HFFc6 (cell line): ENCODE data around the gene CREBRF. TPM values are rescaled to one million over a fixed set of nuclear protein-coding genes. Genes with fewer than 3 reads are reported as not detected.
"Not testable (repeated sequence)": the region's sequence is repeated elsewhere in the genome, so short reads cannot be mapped to it uniquely, and the experiment has no call there.

Experiments
- DNase-seq: peaks from one replicate; pipeline ENCODE4 v3.0.0-alpha.2; 2018
- H3K27ac Mint-ChIP-seq: 2 replicates; pipeline ENCODE4 v1.8.0; 2020; ENCODE audit warnings: mild to moderate bottlenecking, mixed read lengths
- H3K27me3 Mint-ChIP-seq: 2 replicates; pipeline ENCODE4 v1.8.0; 2021; ENCODE audit warnings: mild to moderate bottlenecking, moderate library complexity, mixed read lengths; ENCODE audit not compliant: insufficient read depth
- H3K36me3 Mint-ChIP-seq: 2 replicates; pipeline ENCODE4 v1.8.0; 2021; ENCODE audit warnings: low read depth, mixed read lengths
- H3K4me1 Mint-ChIP-seq: 2 replicates; pipeline ENCODE4 v1.8.0; 2020; ENCODE audit warnings: low read depth, mixed read lengths
- H3K4me3 Mint-ChIP-seq: 2 replicates; pipeline ENCODE4 v1.8.0; 2020; ENCODE audit warnings: mild to moderate bottlenecking, moderate library complexity, mixed read lengths
- H3K9me3 Mint-ChIP-seq: 2 replicates; pipeline ENCODE4 v1.8.0; 2020; ENCODE audit warnings: mild to moderate bottlenecking, mixed read lengths
- total RNA-seq, 6 experiments: library from RNA; stranded (reverse); fragmentation: NEBNext Ultra II Directional; extraction: Animal tissue kit (Norgen Biotek cat#: 25700); gene quantifications; 2 replicates in 1 of 6; 3 replicates in 5 of 6; pipeline ENCODE4 v1.2.3, GENCODE V29; 2021
- TF ChIP-seq, protein P1 (sequence below): fragments of 200-600 bp; sonication (generic); IDR thresholded peaks from 2 replicates; pipeline ENCODE4 v1.5.0; 2021; ENCODE audit warnings: antibody characterized with exemption, mild to moderate bottlenecking

Gene CREBRF
- total RNA-seq, 6 experiments from 2014 or later, result 8.7 to 15.3 (median 10.7) TPM

DNA sequence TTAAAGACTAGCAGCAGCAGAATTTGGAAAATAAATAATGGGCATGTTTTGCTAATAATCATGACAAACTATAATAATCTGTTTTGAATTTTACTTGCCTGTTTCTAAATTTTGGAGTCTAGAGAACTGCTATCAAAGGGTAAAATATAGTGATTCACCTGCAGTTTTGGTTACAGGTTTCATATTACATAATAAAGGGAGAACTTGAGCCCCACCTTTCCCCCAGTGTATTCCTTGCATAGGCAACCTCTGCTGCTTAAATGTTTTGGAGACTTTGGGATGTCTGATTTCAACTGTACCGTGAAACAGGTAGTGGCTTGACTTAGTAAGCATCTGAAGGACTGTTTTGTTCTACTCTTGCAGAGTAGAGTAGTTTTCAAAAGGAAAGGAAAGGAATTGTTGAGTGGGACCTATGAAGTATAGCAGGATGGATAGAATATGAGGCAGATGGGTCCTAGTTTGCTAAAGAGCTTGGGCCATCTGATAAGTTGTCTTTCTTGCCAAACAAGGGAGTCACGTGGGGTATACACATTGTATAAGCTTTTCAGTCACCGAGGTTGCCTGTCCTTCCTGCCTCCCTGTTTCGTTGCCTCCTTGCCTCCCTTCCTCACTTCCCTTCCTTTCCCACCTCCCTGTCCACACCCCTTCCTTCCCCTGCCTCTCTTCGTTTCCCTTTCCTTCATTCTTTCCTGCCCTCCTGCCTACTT, 19.1 kb downstream of the CREBRF start:
- Mint-ChIP-seq H3K4me1 (peaks cover 6% of the 10 kb centered on the region), H3K27ac (no peak overlapping the region), H3K36me3 (no peaks in the 10 kb centered on the region), H3K4me3 (no peak overlapping the region), H3K9me3 (no peaks in the 10 kb centered on the region), H3K27me3 (no peaks in the 10 kb centered on the region)
- no peak for DNase-seq
- TF ChIP-seq, protein P1, sequence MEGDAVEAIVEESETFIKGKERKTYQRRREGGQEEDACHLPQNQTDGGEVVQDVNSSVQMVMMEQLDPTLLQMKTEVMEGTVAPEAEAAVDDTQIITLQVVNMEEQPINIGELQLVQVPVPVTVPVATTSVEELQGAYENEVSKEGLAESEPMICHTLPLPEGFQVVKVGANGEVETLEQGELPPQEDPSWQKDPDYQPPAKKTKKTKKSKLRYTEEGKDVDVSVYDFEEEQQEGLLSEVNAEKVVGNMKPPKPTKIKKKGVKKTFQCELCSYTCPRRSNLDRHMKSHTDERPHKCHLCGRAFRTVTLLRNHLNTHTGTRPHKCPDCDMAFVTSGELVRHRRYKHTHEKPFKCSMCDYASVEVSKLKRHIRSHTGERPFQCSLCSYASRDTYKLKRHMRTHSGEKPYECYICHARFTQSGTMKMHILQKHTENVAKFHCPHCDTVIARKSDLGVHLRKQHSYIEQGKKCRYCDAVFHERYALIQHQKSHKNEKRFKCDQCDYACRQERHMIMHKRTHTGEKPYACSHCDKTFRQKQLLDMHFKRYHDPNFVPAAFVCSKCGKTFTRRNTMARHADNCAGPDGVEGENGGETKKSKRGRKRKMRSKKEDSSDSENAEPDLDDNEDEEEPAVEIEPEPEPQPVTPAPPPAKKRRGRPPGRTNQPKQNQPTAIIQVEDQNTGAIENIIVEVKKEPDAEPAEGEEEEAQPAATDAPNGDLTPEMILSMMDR, result no peak

DNA sequence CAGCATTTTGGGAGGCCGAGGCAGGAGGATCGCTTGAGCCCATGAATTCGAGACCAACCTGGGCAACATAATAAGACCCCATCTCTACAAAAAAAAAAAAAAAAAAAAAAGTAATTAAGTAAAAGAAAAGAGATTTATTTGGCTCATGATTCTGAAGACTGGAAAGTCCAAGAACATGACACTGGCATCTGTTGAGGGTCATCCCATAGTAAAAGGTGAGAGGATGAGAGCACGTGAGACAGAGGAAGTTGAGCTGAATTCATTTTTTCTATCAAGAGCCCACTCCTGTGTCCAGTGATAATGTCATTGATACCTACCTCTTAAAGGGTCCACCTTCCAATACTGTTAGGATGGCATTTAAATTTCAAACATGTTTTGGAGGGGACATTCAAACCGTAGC, 19.8 kb downstream of the CREBRF start:
- Mint-ChIP-seq H3K27me3 (no peaks in the 10 kb centered on the region), H3K4me3 (no peak overlapping the region), H3K4me1 (peaks cover 6% of the 10 kb centered on the region), H3K27ac (no peak overlapping the region), H3K9me3 (no peaks in the 10 kb centered on the region), H3K36me3 (peaks cover 5% of the 10 kb centered on the region; the same call in 1 of the 2 replicates)
- DNase-seq, result no peak
- TF ChIP-seq, protein P1, result no peak

DNA sequence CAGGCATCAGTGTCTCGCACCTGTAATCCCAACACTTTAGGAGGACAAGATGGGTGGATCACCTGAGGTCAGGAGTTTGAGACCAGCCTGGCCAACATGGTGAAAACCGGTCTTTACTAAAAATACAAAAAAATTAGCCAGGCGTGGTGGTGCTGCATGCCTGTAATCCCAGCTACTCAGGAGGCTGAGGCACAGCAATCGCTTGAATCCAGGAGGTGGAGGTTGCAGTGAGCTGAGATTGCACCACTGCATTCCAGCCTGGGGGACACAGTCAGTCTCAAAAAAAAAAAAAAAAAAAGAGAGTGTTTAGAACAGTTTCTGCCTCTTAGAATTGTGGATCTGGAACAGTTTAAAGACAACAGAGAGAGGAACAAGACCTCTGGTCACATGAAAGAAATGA, 20.3 kb downstream of the CREBRF start:
- not testable (repeated sequence) for H3K4me3 Mint-ChIP-seq, H3K4me1 Mint-ChIP-seq, H3K9me3 Mint-ChIP-seq, DNase-seq, H3K27ac Mint-ChIP-seq, H3K27me3 Mint-ChIP-seq, H3K36me3 Mint-ChIP-seq

DNA sequence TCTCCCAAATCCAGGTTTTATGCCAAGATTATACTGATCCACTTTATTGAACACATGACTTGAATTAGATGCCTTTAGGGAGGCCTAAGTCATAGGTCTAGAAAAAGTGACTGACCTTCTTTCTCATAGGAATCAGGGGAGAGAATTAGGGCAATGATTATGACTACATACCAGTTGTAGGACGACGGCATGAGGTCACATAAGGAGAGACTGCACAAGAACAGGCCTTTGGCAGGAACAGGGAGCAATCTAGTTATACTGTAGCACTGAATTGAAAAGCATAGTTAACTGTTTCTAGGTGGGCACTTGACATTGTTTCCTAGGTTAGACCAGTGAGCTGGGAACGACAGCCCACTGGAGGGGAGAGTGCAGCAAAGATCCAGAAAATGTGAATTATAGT, 22.7 kb downstream of the CREBRF start:
- no peaks in the 10 kb centered on the region for H3K9me3 Mint-ChIP-seq
- no peak overlapping the region for H3K4me3 Mint-ChIP-seq
- H3K4me1 Mint-ChIP-seq, result peaks cover 6% of the 10 kb centered on the region
- TF ChIP-seq, protein P1, result no peak
- no peak for DNase-seq
- H3K27ac Mint-ChIP-seq, result no peak overlapping the region
- peaks cover 11% of the 10 kb centered on the region; the same call in 1 of the 2 replicates for H3K36me3 Mint-ChIP-seq
- H3K27me3 Mint-ChIP-seq, result no peaks in the 10 kb centered on the region

DNA sequence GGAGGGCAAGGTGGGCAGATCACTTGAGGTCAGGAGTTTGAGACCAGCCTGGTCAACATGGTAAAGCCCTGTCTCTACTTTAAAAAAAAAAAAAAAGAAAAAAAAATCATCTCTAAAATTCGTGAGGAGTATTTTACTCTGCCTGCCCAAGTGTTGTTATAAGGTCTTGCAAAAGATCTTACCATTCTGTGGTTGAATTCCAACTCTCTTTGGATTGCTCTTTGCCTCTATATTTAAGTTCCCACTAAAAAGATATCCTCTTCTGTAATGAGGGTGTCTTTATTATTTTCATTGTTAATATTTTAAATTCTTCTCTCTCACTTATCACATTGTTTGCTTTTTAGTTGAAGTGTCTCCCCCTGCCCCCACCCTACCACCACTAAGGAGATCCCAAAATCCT, 33.4 kb downstream of the CREBRF start:
- Mint-ChIP-seq H3K4me3 (no peak overlapping the region), H3K4me1 (peaks cover 30% of the 10 kb centered on the region), H3K27ac (no peak overlapping the region), H3K9me3 (no peaks in the 10 kb centered on the region), H3K36me3 (peaks cover 23% of the 10 kb centered on the region), H3K27me3 (no peaks in the 10 kb centered on the region)
- DNase-seq, result no peak
- TF ChIP-seq, protein P1, result no peak

DNA sequence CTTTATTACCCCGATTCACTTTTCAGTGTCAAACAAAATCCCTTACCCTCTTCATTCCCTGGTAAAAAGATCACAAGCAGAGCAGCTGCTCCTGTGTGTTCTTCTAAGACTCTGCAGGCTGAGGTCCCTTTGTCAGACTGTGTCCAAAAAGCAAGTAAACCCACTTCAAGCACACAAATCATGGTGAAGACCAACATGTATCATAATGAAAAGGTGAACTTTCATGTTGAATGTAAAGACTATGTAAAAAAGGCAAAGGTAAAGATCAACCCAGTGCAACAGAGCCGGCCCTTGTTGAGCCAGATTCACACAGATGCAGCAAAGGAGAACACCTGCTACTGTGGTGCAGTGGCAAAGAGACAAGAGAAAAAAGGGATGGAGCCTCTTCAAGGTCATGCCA, 34.5 kb downstream of the CREBRF start:
- Mint-ChIP-seq H3K9me3 (no peaks in the 10 kb centered on the region), H3K27me3 (no peaks in the 10 kb centered on the region), H3K27ac (no peak overlapping the region), H3K4me1 (peaks cover 36% of the 10 kb centered on the region), H3K4me3 (no peak overlapping the region), H3K36me3 (peaks cover 23% of the 10 kb centered on the region)
- no peak for DNase-seq
- TF ChIP-seq, protein P1, result no peak
